Measurements from ENCODE around the gene BET1L. TPM values are rescaled to one million over a fixed set of nuclear protein-coding genes. Genes with fewer than 3 reads are reported as not detected.

Gene BET1L
- total and polyA plus RNA-seq, 4 donors: 7.6 to 32.6 (median 23.4) TPM

DNA sequence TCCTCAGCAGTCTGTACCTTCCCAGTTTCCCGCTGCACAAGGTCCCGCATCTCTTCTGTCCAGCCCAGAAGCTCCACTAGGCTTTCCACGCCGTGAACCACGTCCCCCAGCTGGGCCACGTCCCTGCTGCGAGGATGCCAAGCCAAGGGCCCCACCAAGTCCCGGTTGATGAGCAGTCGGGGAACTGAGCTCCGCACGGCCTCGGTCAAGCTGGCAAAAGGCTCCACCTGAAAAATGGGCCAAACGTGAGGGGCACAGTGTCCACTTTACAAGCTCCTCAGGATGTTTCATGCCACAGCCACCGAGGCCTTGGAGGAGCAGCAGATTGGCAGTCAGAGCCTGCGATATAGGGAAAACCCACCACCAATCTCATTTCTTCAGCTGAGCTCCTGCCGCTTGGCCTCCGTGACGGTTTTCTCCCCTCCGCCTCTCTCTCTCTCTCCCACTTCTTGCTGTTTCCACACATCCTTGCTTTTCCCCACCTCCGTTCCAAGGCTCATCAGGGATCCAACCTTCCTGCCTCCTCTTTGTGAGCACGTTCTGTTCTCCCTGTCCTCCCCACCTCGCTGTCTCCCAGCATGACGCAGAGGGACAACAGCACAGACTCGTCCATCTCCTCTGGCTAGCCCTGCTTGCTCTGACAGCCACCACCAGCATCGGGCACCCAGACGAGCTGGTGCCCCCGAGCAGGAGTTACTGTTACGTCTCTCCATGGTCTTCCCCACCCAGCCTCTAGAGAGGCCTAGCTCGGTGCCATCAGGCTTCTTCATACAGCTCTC lies 11.8 kb upstream of the BET1L start:
- Histone ChIP-seq H3K36me3 (ENCODE audit: control insufficient read depth in 4 of 4, insufficient read depth in 3 of 4, low read depth in 1 of 4, low read length in 3 of 4) (peaks cover 6 to 40% (median 23%) of the 10 kb centered on the region in 4 donors), H3K9me3 (ENCODE audit: control insufficient read depth in 4 of 4, low read length in 3 of 4) (no peaks in the 10 kb centered on the region), H3K27ac (ENCODE audit: low read depth in 1 of 2, low read length in 2 of 2) (no peak overlapping the region), H3K4me3 (ENCODE audit: low read depth in 1 of 3, low read length in 3 of 3) (no peak overlapping the region), H3K9ac (ENCODE audit: low read depth in 1 of 2, low read length in 2 of 2) (no peak overlapping the region), H3K27me3 (ENCODE audit: control insufficient read depth in 4 of 4, insufficient read depth in 4 of 4, low read length in 3 of 4) (no peaks in the 10 kb centered on the region), H3K4me1 (ENCODE audit: control insufficient read depth in 4 of 4, insufficient read depth in 4 of 4, low read length in 3 of 4) (no peaks in the 10 kb centered on the region)
- 93% methylated on average over 29 of the region's 29 CpGs for WGBS
- TF ChIP-seq JUND (IDR thresholded peaks at IDR 0.05): no peak
- no peak for TF ChIP-seq HNF4A (conservative IDR thresholded peaks at IDR 0.05)
- TF ChIP-seq MAX (IDR thresholded peaks at IDR 0.05): no peak
- TF ChIP-seq YY1 (IDR thresholded peaks at IDR 0.05): no peak
- TF ChIP-seq EGR1 (IDR thresholded peaks at IDR 0.05; ENCODE audit: low read depth in 2 of 2): no peak
- no peak for DNase-seq (ENCODE audit: low spot score)

DNA sequence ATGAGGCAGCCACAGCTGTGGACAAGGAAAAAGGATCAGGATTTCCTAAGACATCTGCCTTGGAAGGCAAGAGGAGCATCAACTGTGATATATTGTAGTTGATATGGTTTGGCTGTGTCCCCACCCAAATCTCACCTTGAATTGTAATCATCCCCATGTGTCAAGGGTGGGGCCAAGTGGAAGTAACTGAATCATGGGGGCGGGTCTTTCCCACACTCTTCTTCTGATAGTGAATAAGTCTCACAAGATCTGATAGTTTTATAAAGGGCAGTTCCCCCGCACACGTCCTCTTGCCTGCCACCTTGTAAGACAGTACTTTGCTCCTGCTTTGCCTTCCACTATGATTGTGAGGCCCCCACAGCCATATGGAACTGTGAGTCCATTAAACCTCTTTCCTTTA lies 10.5 kb upstream of the BET1L start:
- H3K4me3 ChIP-seq (ENCODE audit: low read depth in 1 of 3, low read length in 3 of 3): no peak overlapping the region
- no peak overlapping the region for H3K9ac ChIP-seq (ENCODE audit: low read depth in 1 of 2, low read length in 2 of 2)
- H3K36me3 ChIP-seq (ENCODE audit: control insufficient read depth in 4 of 4, insufficient read depth in 3 of 4, low read depth in 1 of 4, low read length in 3 of 4): peaks cover 9 to 50% (median 29%) of the 10 kb centered on the region in 4 donors
- no peak for DNase-seq (ENCODE audit: low spot score)
- no peaks in the 10 kb centered on the region for H3K27me3 ChIP-seq (ENCODE audit: control insufficient read depth in 4 of 4, insufficient read depth in 4 of 4, low read length in 3 of 4)
- no peak overlapping the region for H3K27ac ChIP-seq (ENCODE audit: low read depth in 1 of 2, low read length in 2 of 2)
- H3K9me3 ChIP-seq (ENCODE audit: control insufficient read depth in 4 of 4, low read length in 3 of 4): no peaks in the 10 kb centered on the region
- TF ChIP-seq NR2F2 (IDR thresholded peaks at IDR 0.05): no peak
- TF ChIP-seq RXRA (IDR thresholded peaks at IDR 0.05): no peak
- TF ChIP-seq EGR1 (IDR thresholded peaks at IDR 0.05; ENCODE audit: low read depth in 2 of 2): no peak
- TF ChIP-seq, protein P1, sequence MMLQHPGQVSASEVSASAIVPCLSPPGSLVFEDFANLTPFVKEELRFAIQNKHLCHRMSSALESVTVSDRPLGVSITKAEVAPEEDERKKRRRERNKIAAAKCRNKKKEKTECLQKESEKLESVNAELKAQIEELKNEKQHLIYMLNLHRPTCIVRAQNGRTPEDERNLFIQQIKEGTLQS (IDR thresholded peaks at IDR 0.05): no peak
- no peak for TF ChIP-seq SP1 (IDR thresholded peaks at IDR 0.05)
- TF ChIP-seq RAD21 (IDR thresholded peaks at IDR 0.05): no peak
- TF ChIP-seq FOXA1 (IDR thresholded peaks at IDR 0.05): no peak
- no peak for TF ChIP-seq REST (IDR thresholded peaks at IDR 0.05)
- TF ChIP-seq YY1 (IDR thresholded peaks at IDR 0.05): no peak
- TF ChIP-seq HNF4G (IDR thresholded peaks at IDR 0.05): no peak
- no peak for TF ChIP-seq JUND (IDR thresholded peaks at IDR 0.05)
- TF ChIP-seq, protein P2, sequence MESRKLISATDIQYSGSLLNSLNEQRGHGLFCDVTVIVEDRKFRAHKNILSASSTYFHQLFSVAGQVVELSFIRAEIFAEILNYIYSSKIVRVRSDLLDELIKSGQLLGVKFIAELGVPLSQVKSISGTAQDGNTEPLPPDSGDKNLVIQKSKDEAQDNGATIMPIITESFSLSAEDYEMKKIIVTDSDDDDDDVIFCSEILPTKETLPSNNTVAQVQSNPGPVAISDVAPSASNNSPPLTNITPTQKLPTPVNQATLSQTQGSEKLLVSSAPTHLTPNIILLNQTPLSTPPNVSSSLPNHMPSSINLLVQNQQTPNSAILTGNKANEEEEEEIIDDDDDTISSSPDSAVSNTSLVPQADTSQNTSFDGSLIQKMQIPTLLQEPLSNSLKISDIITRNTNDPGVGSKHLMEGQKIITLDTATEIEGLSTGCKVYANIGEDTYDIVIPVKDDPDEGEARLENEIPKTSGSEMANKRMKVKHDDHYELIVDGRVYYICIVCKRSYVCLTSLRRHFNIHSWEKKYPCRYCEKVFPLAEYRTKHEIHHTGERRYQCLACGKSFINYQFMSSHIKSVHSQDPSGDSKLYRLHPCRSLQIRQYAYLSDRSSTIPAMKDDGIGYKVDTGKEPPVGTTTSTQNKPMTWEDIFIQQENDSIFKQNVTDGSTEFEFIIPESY (IDR thresholded peaks at IDR 0.05): no peak
- no peak for TF ChIP-seq MAX (IDR thresholded peaks at IDR 0.05)
- no peak for TF ChIP-seq HNF4A (conservative IDR thresholded peaks at IDR 0.05)
- TF ChIP-seq GABPA (IDR thresholded peaks at IDR 0.05 in 1 of 2, conservative IDR thresholded peaks at IDR 0.05 in 1 of 2): no peak
- TF ChIP-seq, protein P3, sequence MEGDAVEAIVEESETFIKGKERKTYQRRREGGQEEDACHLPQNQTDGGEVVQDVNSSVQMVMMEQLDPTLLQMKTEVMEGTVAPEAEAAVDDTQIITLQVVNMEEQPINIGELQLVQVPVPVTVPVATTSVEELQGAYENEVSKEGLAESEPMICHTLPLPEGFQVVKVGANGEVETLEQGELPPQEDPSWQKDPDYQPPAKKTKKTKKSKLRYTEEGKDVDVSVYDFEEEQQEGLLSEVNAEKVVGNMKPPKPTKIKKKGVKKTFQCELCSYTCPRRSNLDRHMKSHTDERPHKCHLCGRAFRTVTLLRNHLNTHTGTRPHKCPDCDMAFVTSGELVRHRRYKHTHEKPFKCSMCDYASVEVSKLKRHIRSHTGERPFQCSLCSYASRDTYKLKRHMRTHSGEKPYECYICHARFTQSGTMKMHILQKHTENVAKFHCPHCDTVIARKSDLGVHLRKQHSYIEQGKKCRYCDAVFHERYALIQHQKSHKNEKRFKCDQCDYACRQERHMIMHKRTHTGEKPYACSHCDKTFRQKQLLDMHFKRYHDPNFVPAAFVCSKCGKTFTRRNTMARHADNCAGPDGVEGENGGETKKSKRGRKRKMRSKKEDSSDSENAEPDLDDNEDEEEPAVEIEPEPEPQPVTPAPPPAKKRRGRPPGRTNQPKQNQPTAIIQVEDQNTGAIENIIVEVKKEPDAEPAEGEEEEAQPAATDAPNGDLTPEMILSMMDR (IDR thresholded peaks at IDR 0.05; ENCODE audit: low read depth, low read length, missing input control): no peak
- no peak for TF ChIP-seq FOXA2 (IDR thresholded peaks at IDR 0.05)
- TF ChIP-seq TAF1 (conservative IDR thresholded peaks at IDR 0.05): no peak
- 95% methylated on average over 3 of the region's 3 CpGs for WGBS
- H3K4me1 ChIP-seq (ENCODE audit: control insufficient read depth in 4 of 4, insufficient read depth in 4 of 4, low read length in 3 of 4): no peaks in the 10 kb centered on the region
